VCaP (cell line): ENCODE measurements around the gene MCM10.

Experiments
- H3K27ac ChIP-seq: fragments of 450-650 bp; 2 replicates; pipeline ENCODE4 v1.5.1; 2017
- TF ChIP-seq, protein P1 (sequence below): fragments of 450-650 bp; conservative IDR thresholded peaks from 2 replicates; pipeline ENCODE4 v1.5.1; 2017; ENCODE audit warnings: mild to moderate bottlenecking, moderate library complexity

MCM10 gene

DNA sequence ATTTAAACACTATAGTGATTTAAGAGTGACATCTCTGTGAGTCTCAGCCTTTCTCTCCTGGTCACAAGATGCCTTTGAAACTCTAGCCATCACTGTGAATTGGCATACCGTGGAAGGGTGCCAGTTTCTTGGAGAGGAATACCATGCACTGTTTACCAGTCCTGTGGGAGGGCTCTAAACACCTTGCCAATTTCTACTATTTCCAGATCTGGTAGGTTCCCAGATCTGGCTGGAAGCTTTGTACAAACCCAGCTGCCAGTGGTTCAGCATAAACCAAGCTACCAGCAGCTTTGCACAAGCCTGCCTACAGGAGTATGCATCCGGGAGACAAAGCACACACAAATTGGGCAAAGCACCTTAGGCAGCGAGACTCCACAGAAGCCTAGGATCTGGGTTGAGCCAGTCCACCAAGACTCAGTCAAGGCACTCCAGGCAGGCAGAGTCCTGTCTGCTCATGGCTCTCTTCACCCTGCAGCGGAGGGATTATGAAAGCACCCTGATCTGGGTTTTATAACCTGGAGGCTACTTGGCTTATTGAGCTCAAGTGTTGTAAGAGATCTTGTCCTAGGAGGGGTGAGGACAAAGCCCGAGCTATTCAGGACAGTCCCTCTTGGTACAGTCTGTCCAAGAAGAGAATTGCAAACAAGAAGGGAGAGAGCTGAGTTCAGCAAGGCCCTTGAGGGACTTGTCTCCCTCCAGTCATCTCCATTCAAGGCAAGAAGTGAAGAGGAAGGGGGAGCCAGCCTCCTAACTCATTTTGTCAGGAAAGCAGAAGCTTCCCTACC, 23.6 kb downstream of the MCM10 start:
- no peak overlapping the region for H3K27ac ChIP-seq
- TF ChIP-seq, protein P1, sequence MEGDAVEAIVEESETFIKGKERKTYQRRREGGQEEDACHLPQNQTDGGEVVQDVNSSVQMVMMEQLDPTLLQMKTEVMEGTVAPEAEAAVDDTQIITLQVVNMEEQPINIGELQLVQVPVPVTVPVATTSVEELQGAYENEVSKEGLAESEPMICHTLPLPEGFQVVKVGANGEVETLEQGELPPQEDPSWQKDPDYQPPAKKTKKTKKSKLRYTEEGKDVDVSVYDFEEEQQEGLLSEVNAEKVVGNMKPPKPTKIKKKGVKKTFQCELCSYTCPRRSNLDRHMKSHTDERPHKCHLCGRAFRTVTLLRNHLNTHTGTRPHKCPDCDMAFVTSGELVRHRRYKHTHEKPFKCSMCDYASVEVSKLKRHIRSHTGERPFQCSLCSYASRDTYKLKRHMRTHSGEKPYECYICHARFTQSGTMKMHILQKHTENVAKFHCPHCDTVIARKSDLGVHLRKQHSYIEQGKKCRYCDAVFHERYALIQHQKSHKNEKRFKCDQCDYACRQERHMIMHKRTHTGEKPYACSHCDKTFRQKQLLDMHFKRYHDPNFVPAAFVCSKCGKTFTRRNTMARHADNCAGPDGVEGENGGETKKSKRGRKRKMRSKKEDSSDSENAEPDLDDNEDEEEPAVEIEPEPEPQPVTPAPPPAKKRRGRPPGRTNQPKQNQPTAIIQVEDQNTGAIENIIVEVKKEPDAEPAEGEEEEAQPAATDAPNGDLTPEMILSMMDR, result no peak

DNA sequence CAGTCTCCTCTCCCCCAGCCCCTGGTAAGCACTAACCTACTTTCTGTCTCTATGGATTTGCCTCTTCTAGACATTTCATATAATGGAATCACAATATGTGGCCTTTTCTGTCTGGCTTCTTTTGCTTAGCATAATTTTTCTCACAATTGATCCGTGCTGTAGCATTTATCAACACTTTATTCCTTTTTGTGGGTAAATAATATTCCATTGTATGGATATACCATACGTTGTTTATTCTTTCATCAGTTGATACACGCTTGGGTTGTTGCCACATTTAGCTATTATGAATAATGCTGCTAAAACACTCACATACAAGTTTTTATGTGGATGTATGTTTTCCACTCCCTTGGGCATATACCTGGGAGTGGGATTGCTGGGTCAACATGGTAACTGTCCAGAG, 25.8 kb downstream of the MCM10 start:
- no peak overlapping the region for H3K27ac ChIP-seq
- TF ChIP-seq, protein P1, result no peak

DNA sequence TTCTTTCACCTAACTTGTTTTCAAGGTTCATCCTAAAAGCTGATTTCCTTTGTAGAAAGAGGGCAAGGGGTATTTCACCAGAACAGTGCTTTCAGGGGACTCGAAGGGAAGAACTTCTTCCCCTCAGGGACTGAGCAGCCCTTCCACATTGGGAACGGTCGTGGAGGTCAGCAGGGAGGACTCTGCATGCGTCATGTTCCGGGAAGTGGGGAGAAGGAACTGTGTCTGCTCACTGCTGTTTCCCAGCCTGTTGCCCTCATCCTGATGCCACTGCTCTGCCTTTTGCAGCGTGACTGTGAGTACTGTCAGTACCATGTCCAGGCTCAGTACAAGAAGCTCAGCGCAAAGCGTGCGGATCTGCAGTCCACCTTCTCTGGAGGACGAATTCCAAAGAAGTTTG, 27.2 kb downstream of the MCM10 start:
- TF ChIP-seq, protein P1, result no peak
- no peak overlapping the region for H3K27ac ChIP-seq

DNA sequence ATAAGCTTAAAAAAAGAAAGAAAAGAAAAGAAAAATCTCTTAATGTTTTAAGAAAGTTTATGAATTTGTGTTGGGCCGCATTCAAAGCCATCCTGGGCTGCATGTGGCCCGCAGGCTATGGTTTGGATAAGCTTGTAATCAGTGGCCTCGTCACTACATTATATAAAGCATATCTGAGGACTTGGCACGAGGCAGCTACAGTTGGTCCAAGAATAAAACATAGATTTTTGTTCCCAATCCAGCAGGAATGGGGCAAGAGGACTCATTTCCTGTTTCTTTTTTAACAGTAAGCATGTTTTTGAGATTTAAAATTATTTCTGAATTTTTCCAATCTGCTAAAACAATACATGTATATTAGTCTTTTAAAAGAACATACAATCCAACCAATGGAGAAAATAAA, 28.6 kb downstream of the MCM10 start:
- H3K27ac ChIP-seq, result no peak overlapping the region
- TF ChIP-seq, protein P1, result no peak

DNA sequence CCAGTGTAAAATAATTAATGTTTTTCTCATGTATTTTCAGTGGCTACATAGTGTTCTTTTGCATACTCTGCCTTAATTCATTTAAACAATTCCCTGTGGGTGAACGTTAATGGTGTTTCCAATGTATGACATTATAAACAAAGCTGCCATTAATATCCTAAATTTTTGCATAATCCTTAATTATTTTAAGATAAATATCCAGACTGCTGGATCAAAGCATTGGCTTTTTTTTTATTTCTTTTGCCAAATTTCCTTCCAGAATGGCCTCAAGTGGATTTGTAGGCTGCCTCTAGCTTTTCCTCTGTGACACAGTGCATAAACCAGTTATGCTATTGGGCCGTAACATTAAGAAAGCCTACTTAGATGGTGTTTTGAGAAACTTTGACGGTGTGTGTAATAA, 29.5 kb downstream of the MCM10 start:
- TF ChIP-seq, protein P1, result no peak
- no peak overlapping the region for H3K27ac ChIP-seq

DNA sequence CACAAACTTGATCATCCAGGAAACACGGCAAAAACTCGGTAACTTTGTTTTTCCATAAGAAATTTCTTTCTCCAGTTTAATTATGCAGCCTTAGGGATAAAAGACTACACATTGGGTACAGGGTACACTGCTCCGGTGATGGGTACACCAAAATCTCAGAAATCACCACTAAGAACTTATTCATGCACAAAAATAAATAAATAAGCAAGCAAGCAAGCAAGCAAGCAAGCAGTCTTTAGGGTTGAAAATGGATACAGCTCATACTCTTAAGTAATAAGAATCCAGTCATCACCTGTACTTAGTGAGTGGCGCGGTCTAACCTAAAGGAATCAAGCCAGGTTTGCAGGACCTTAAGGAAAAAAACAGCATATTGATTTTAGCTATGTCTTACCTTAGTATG, 30.0 kb downstream of the MCM10 start:
- TF ChIP-seq, protein P1, result no peak

DNA sequence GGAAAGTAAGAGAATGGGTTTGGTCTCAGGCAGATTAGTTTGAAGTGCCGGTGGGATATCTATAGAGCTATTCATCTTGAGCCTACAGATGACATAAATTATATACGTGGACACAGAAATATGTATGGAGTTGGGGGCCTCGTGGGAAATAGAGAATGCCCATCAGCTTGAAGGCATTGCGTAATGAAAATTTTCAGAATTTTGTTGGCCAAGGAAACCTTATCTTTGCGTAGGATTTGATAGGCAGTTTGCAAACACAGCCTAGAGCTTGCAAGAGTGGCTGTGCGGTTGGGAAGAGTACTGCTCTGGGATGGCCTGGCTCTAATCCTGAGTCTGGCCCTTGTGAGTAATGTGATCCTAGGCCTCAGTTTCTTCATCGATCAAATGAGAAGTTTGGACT, 32.3 kb downstream of the MCM10 start:
- TF ChIP-seq, protein P1, result no peak
- no peak overlapping the region for H3K27ac ChIP-seq

More for the DNA sequence above, 30.0 kb downstream of the MCM10 start:
- H3K27ac ChIP-seq, result no peak overlapping the region
